Measurements from ENCODE around the gene MATN4. TPM values are rescaled to one million over a fixed set of nuclear protein-coding genes. Genes with fewer than 3 reads are reported as not detected.

The MATN4 gene
- total and polyA plus RNA-seq, 2 of the 13 experiments (the other 11 are each of a cell fraction or from before 2014, with no cell fraction given), result not detected

DNA sequence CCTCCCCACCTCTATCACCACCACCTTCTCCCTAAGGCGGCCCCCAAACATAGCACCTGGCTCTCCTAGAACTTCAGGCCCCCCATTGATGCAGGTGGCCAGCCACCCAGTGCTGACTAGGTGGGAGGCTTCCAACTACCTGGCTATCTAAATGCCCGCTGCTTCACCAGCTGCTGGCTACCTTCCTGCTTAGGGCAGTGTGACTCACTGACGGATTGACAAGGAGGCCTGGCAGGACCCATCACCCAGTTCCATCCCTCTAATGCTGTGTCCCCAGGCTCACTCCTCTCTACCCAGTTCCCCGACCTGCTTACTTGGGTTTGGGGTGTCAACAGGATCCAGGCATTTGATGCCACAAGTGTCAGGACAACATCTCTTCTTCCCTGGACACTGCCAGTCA lies 54.8 kb downstream of the MATN4 start:
- no peak overlapping the region for H3K4me3 ChIP-seq (replicated peaks in 1 of 3; ENCODE audit: insufficient read depth in 1 of 3, low read depth in 2 of 3, low read length in 3 of 3)
- ATAC-seq (no peak), FAIRE-seq (no peak), DNase-seq (ENCODE audit: low spot score) (no peak)
- H3K27ac ChIP-seq (ENCODE audit: extremely low read length, insufficient read depth, low read length), result no peak overlapping the region
- no TSS peak for BruUV-seq (replicated peaks)
- no peaks in the 10 kb centered on the region for H3K36me3 ChIP-seq (replicated peaks in 1 of 2; ENCODE audit: control insufficient read depth in 1 of 2, insufficient read depth in 2 of 2, low read length in 2 of 2)
- CTCF ChIA-PET (ENCODE audit: low intra/inter-chr PET ratio, low total read pairs), result no interaction called here
- H3K9ac ChIP-seq (ENCODE audit: insufficient read depth, low read depth, low read length), result no peak overlapping the region
- H3K9me3 ChIP-seq (ENCODE audit: low read length), result no peaks in the 10 kb centered on the region
- H3K4me1 ChIP-seq (ENCODE audit: insufficient read depth, low read length), result peaks cover 13% of the 10 kb centered on the region
- H3K4me2 ChIP-seq (ENCODE audit: low read depth, low read length), result no peak overlapping the region
- no peaks in the 10 kb centered on the region for H4K20me1 ChIP-seq (ENCODE audit: insufficient read depth, low read length)
- WGBS (ENCODE audit: low lambda C conversion rate), result 13% methylated on average over 4 of the region's 4 CpGs
- in situ Hi-C loops (cut with HindIII; ENCODE audit: extremely low pct_ligation_motif_present, low pct_unique_long_range_greater_than_20kb) (no loop called here), intact Hi-C loops (cut with micrococcal nuclease; ENCODE audit: unreplicated experiment) (no loop called here)
- no peaks in the 10 kb centered on the region for H3K79me2 ChIP-seq (ENCODE audit: insufficient read depth, low read length)
- peaks cover 0 to 11% of the 10 kb centered on the region in 2 experiments; a peak in 1 of 5 replicates for H3K27me3 ChIP-seq (ENCODE audit: control insufficient read depth in 1 of 2, insufficient read depth in 2 of 2, low read length in 2 of 2)
- POLR2A ChIA-PET, result no interaction called here
- H2AFZ ChIP-seq (ENCODE audit: low read length), result no peak overlapping the region
- TF ChIP-seq, protein P1, sequence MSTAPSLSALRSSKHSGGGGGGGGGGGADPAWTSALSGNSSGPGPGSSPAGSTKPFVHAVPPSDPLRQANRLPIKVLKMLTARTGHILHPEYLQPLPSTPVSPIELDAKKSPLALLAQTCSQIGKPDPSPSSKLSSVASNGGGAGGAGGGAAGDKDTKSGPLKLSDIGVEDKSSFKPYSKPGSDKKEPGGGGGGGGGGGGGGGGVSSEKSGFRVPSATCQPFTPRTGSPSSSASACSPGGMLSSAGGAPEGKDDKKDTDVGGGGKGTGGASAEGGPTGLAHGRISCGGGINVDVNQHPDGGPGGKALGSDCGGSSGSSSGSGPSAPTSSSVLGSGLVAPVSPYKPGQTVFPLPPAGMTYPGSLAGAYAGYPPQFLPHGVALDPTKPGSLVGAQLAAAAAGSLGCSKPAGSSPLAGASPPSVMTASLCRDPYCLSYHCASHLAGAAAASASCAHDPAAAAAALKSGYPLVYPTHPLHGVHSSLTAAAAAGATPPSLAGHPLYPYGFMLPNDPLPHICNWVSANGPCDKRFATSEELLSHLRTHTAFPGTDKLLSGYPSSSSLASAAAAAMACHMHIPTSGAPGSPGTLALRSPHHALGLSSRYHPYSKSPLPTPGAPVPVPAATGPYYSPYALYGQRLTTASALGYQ (CRISPR knock-in tag; IDR thresholded peaks at IDR 0.05), result no peak
- TF ChIP-seq, protein P2, sequence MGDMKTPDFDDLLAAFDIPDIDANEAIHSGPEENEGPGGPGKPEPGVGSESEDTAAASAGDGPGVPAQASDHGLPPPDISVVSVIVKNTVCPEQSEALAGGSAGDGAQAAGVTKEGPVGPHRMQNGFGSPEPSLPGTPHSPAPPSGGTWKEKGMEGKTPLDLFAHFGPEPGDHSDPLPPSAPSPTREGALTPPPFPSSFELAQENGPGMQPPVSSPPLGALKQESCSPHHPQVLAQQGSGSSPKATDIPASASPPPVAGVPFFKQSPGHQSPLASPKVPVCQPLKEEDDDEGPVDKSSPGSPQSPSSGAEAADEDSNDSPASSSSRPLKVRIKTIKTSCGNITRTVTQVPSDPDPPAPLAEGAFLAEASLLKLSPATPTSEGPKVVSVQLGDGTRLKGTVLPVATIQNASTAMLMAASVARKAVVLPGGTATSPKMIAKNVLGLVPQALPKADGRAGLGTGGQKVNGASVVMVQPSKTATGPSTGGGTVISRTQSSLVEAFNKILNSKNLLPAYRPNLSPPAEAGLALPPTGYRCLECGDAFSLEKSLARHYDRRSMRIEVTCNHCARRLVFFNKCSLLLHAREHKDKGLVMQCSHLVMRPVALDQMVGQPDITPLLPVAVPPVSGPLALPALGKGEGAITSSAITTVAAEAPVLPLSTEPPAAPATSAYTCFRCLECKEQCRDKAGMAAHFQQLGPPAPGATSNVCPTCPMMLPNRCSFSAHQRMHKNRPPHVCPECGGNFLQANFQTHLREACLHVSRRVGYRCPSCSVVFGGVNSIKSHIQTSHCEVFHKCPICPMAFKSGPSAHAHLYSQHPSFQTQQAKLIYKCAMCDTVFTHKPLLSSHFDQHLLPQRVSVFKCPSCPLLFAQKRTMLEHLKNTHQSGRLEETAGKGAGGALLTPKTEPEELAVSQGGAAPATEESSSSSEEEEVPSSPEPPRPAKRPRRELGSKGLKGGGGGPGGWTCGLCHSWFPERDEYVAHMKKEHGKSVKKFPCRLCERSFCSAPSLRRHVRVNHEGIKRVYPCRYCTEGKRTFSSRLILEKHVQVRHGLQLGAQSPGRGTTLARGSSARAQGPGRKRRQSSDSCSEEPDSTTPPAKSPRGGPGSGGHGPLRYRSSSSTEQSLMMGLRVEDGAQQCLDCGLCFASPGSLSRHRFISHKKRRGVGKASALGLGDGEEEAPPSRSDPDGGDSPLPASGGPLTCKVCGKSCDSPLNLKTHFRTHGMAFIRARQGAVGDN (CRISPR knock-in tag; IDR thresholded peaks at IDR 0.05), result no peak
- TF ChIP-seq ARNTL (CRISPR knock-in tag; IDR thresholded peaks at IDR 0.05) (no peak), ZNF546 (CRISPR knock-in tag; conservative IDR thresholded peaks at IDR 0.05) (no peak), RFX5 (IDR thresholded peaks at IDR 0.05; ENCODE audit: low read depth, low read length) (no peak), ZNF354B (CRISPR knock-in tag; IDR thresholded peaks at IDR 0.05) (no peak), NR1H2 (CRISPR knock-in tag; IDR thresholded peaks at IDR 0.05; ENCODE audit: borderline replicate concordance, low read depth) (no peak), JUND (CRISPR knock-in tag; IDR thresholded peaks at IDR 0.05) (no peak)
- TF ChIP-seq, protein P3, sequence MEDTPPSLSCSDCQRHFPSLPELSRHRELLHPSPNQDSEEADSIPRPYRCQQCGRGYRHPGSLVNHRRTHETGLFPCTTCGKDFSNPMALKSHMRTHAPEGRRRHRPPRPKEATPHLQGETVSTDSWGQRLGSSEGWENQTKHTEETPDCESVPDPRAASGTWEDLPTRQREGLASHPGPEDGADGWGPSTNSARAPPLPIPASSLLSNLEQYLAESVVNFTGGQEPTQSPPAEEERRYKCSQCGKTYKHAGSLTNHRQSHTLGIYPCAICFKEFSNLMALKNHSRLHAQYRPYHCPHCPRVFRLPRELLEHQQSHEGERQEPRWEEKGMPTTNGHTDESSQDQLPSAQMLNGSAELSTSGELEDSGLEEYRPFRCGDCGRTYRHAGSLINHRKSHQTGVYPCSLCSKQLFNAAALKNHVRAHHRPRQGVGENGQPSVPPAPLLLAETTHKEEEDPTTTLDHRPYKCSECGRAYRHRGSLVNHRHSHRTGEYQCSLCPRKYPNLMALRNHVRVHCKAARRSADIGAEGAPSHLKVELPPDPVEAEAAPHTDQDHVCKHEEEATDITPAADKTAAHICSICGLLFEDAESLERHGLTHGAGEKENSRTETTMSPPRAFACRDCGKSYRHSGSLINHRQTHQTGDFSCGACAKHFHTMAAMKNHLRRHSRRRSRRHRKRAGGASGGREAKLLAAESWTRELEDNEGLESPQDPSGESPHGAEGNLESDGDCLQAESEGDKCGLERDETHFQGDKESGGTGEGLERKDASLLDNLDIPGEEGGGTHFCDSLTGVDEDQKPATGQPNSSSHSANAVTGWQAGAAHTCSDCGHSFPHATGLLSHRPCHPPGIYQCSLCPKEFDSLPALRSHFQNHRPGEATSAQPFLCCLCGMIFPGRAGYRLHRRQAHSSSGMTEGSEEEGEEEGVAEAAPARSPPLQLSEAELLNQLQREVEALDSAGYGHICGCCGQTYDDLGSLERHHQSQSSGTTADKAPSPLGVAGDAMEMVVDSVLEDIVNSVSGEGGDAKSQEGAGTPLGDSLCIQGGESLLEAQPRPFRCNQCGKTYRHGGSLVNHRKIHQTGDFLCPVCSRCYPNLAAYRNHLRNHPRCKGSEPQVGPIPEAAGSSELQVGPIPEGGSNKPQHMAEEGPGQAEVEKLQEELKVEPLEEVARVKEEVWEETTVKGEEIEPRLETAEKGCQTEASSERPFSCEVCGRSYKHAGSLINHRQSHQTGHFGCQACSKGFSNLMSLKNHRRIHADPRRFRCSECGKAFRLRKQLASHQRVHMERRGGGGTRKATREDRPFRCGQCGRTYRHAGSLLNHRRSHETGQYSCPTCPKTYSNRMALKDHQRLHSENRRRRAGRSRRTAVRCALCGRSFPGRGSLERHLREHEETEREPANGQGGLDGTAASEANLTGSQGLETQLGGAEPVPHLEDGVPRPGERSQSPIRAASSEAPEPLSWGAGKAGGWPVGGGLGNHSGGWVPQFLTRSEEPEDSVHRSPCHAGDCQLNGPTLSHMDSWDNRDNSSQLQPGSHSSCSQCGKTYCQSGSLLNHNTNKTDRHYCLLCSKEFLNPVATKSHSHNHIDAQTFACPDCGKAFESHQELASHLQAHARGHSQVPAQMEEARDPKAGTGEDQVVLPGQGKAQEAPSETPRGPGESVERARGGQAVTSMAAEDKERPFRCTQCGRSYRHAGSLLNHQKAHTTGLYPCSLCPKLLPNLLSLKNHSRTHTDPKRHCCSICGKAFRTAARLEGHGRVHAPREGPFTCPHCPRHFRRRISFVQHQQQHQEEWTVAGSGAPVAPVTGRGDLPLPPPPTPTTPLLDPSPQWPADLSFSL (CRISPR knock-in tag; IDR thresholded peaks at IDR 0.05), result no peak
- TF ChIP-seq, protein P4, sequence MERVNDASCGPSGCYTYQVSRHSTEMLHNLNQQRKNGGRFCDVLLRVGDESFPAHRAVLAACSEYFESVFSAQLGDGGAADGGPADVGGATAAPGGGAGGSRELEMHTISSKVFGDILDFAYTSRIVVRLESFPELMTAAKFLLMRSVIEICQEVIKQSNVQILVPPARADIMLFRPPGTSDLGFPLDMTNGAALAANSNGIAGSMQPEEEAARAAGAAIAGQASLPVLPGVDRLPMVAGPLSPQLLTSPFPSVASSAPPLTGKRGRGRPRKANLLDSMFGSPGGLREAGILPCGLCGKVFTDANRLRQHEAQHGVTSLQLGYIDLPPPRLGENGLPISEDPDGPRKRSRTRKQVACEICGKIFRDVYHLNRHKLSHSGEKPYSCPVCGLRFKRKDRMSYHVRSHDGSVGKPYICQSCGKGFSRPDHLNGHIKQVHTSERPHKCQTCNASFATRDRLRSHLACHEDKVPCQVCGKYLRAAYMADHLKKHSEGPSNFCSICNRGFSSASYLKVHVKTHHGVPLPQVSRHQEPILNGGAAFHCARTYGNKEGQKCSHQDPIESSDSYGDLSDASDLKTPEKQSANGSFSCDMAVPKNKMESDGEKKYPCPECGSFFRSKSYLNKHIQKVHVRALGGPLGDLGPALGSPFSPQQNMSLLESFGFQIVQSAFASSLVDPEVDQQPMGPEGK (CRISPR knock-in tag; IDR thresholded peaks at IDR 0.05), result no peak
